Mammary epithelial cell (primary cell): ENCODE data around the gene DAP.

Experiments used
- EZH2 ChIP-seq: IDR thresholded peaks from 2 replicates; pipeline ENCODE4 v1.6.1; 2012; ENCODE audit warnings: low read length, inconsistent platforms, borderline replicate concordance
- TF ChIP-seq, protein P1 (sequence below), 2 donors: IDR thresholded peaks in 1 of 2; conservative IDR thresholded peaks in 1 of 2; 2 replicates each; pipeline ENCODE4 v1.5.1; 2011 to 2012; ENCODE audit warnings: inconsistent platforms in 2 of 2, low read length in 2 of 2, mild to moderate bottlenecking in 2 of 2, control low read depth in 1 of 2, low read depth in 1 of 2; ENCODE audit not compliant: insufficient read depth in 1 of 2; ENCODE audit errors: extremely low read depth in 1 of 2

DNA sequence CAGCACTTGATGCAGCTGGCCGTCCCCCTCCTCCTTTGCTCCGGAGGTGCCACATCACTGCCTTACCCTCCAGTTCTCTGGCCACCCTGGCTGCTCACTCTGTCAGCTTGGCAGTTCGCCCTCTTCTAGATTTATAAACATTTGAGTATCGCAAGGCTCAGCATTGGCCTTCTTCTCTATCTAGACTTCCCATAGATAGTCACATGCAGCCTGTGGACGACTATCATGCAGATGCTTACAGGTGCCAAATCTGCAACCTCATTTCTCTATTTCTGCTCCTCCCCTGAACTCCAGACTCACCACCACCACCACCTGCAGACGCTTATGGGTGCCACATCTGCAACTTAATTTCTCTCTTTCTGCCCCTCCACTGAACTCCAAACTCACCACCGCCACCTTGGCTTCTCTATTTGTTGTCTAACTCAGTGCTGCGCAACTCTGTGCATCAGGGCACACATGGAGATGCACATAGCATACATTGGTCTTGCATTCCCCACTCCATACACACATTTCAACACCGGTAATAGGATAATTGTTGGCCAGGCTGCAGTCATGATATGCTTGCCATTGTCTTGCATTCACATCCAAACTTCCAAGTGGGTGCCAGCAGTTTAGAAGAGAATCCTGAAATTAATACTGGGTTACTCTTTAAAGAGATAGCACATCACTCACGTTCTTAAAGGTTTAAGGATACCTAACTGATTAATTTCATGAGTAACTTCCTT, 1.9 kb upstream of the DAP start:
- no peak for TF ChIP-seq EZH2
- TF ChIP-seq, protein P1, sequence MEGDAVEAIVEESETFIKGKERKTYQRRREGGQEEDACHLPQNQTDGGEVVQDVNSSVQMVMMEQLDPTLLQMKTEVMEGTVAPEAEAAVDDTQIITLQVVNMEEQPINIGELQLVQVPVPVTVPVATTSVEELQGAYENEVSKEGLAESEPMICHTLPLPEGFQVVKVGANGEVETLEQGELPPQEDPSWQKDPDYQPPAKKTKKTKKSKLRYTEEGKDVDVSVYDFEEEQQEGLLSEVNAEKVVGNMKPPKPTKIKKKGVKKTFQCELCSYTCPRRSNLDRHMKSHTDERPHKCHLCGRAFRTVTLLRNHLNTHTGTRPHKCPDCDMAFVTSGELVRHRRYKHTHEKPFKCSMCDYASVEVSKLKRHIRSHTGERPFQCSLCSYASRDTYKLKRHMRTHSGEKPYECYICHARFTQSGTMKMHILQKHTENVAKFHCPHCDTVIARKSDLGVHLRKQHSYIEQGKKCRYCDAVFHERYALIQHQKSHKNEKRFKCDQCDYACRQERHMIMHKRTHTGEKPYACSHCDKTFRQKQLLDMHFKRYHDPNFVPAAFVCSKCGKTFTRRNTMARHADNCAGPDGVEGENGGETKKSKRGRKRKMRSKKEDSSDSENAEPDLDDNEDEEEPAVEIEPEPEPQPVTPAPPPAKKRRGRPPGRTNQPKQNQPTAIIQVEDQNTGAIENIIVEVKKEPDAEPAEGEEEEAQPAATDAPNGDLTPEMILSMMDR (conservative IDR thresholded peaks at IDR 0.05 in 1 of 2, IDR thresholded peaks at IDR 0.05 in 1 of 2; ENCODE audit: extremely low read depth in 1 of 2, insufficient read depth in 1 of 2, low read depth in 1 of 2, low read length in 2 of 2): no peak
